ENCODE data around the gene PPP1R3D. TPM values are rescaled to one million over a fixed set of nuclear protein-coding genes. Genes with fewer than 3 reads are reported as not detected.
"Not testable (repeated sequence)": the region's sequence is repeated elsewhere in the genome, so short reads cannot be mapped to it uniquely, and the experiment has no call there.

PPP1R3D gene, protein sequence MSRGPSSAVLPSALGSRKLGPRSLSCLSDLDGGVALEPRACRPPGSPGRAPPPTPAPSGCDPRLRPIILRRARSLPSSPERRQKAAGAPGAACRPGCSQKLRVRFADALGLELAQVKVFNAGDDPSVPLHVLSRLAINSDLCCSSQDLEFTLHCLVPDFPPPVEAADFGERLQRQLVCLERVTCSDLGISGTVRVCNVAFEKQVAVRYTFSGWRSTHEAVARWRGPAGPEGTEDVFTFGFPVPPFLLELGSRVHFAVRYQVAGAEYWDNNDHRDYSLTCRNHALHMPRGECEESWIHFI
- 1.2 and 2.8 TPM in 2 replicates for total RNA-seq (2014; rRNA removed; shearing (Covaris generic))

DNA sequence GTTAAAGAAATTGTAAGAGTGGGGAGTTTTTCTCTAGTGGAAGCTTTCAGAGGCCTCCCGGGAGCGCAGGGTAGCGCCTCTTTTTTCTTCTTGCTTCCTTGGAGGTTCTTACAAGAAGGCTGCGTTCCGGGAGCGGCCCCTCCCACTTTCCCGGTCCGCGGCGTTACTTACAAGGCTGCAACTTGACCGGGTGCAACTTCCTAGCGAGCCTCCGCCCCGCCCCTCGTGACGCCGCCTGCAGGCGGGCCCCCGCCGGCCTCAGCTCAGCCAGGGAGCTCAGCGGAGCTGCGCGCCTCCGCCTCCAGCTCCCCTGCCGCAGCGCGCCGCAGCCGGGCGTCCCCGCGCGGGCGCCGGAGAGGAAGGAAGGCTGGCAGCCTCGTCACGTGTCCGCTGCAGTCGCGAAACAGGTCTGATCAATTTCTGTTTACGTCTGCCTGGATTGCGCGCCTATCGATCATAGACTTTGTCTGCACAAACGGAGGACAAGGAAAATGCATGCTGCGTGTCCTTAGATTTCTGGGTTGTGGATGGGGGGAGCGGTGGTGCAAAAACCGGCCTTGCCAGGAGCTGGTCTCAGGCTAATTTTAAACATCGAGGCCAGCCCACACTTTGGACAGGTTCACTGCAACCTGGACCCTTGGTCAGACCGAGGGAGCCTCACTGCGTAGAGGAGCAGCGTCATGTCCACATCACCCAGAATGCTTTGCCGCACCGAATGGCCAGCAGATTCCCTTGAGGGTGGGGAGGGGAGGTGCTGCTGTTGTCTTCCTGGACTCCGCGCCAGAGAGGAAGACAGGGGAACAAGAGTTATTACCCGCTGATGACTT is at the start of gene PPP1R3D, which contains the start of gene FAM217B:
PPP1R3D (minus strand) TSS at position 177 of the 827 bp plus-strand sequence. CDS start 374 bp downstream, outside the sequence.
FAM217B (plus strand) TSS at position 261 of the 827 bp plus-strand sequence. CDS start 3,555 bp downstream, outside the sequence.
- peak; percentile 89 for DNase-seq (ENCODE audit: low spot score)

GRCh38 chr20:59988141-59988540 is 48.0 kb upstream of the PPP1R3D start:
- no peak for DNase-seq (ENCODE audit: low spot score)

DNA sequence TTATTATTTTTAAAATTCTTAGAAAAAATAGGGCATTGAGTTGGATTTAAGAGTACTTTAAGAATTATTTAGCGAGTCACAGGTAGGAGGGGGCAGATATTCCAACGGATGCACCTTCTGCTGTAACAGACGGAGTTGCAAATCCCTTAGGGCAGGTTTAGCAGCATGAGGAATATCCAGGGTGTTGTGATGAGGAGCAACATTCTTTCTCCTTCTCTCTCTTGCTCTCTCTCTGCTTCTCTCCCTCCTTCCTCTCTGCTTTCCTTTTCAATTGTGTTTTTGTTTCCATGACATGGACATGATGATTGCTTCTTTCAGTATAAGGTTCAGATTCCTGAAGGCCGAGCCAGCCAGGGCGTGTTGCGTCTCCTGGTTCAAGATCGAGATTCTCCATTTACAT is 47.0 kb upstream of the PPP1R3D start:
- no peak for DNase-seq (ENCODE audit: low spot score)

- no peak for DNase-seq (ENCODE audit: low spot score)
Observed at GRCh38 chr20:59985864-59986263, 45.8 kb upstream of the PPP1R3D start.

- DNase-seq (ENCODE audit: low spot score), result no peak
Observed at GRCh38 chr20:59985164-59985563, 45.1 kb upstream of the PPP1R3D start.

DNA sequence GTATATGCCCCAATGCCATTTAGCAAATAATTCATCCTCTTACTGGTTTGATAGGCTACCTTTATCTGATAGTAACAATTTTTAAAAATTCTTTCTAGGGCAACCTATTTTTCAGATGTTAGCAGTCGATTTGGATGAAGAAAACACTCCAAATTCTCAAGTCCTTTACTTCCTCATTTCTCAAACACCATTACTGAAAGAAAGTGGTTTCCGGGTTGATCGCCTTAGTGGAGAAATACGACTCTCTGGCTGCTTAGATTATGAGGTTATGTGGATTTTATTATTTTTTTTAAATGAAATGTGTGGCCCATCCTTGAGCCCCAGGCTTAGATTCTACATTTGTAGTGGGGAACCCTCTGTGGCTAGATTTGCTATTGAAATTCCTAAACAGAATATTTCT is 44.4 kb upstream of the PPP1R3D start:
- no peak for DNase-seq (ENCODE audit: low spot score)

DNA sequence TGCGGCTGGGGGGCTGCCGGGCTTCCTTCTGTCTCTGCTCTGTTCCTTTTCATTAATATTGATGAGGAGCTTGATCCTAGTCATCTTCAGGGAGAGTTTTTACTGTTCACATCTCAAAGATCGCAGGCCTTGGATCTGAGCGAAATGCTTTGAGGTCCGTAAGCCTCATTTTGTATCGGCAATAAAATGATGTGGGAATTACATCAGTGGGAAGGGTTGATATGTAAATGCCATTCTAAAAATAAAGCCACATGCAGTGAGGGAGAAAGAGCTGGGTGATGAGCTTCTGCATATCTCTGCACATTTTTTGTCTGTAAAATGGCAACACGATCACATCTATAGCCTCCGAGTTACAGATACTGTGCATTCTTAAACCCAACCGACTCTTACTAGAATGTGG is 43.0 kb upstream of the PPP1R3D start:
- DNase-seq (ENCODE audit: low spot score), result no peak

- DNase-seq (ENCODE audit: low spot score), result no peak
Observed at GRCh38 chr20:59977086-59977485, 37.0 kb upstream of the PPP1R3D start.

DNA sequence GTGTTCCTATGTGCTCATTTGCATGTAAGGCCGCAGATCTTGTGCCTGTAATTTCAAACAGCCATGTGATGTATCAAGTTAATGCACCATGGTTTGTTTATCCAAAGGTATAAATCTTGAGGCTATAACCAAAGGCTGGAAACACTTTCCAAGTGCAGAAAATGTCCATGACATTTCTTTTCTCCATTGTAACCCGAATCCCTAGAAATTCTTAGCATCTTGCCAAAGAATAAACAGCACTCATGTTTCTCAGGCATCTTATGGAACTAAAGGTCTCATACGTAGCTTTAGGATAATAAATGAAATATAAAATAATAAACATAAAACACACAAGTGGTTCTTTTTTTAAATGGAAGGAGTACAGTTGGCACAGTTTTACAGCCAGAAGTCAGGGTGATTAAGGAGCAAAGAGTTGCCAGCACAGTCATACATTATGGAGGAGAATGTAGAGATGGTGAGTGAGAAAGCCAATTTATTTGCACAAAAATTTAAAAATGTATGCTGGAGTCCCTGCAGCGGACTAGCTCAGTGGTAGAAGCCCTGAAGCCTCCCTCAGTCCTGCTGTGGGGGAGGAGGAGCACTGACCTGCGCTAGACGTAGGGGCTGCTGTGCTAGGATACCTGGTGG is 36.2 kb upstream of the PPP1R3D start:
- DNase-seq (ENCODE audit: low spot score), result no peak

DNA sequence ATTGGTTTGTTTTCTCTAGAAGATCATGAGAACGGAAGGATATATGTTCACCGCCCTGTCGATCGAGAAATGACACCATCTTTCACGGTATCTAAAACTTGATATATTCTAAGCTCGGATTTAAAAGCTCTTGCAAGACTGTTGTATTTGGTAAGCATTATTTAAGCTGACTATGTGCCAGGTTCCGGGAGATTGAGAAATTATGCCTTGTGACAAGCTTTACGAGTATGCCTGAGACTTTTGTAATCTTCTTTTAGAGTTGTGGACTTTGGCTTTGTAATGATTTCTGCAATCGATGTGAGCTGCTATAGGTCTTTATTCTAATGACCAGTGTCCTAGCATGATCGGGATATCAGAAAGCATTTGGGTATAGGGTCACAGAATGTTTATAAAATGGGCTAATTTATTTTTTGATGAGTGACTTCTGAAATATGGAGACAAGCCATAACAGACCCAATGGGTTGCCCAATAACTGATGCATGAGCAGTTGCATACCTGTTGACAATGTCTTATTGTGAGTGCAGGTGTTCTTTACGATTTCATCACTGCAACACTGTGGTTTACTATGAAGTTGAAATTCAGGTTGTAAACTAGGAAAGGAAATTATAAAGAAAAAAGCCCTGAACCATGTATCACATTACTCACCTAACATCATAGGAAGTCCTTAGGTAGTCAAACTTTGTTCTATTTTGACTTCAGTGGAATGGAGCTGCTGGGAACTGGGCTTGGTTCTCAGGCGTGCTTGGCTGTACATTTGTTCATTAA is 32.1 kb upstream of the PPP1R3D start:
- DNase-seq (ENCODE audit: low spot score), result no peak

DNA sequence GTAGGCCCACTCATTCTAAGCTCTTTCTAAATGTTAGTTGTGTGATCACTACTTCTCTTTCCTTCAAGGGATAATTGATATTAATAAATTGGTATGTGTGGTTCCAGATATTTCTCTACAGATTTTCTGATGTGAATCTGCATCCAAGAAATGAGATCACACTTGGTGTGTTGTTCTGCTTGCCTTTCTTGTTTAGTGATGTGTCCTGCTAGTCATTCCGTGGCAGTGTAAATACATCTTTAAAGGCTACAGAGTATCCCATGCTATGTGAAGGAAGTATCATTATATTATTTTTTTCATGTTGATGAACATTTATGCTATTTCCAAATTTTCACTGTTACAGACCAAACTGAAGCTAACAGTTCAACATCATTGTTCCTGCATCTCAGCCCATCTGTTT is 31.3 kb upstream of the PPP1R3D start:
- no peak for DNase-seq (ENCODE audit: low spot score)

GRCh38 chr20:59966428-59966827 is 26.3 kb upstream of the PPP1R3D start:
- no peak for DNase-seq (ENCODE audit: low spot score)

DNA sequence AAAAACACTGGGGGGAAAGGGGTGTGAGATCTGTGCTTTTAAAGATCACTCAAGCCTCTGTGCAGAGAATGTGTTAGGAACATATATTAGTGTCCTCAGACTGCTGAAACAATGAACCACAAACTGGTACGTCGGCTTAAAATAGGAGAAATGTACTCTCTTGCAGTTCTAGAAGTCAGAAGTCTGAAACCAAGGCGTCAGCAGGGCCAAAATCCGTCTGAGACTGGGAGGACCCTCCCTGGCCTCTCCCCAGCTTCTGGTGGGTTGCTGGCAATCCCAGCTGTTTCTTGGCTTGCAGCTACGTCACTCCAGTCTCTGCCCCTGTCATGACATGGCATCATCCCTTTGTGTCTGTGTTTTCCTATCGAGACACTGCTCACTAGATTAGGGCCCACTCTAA is 22.1 kb upstream of the PPP1R3D start:
- no peak for DNase-seq (ENCODE audit: low spot score)

- no peak for DNase-seq (ENCODE audit: low spot score)
Observed at GRCh38 chr20:59961423-59961822, 21.3 kb upstream of the PPP1R3D start.

DNA sequence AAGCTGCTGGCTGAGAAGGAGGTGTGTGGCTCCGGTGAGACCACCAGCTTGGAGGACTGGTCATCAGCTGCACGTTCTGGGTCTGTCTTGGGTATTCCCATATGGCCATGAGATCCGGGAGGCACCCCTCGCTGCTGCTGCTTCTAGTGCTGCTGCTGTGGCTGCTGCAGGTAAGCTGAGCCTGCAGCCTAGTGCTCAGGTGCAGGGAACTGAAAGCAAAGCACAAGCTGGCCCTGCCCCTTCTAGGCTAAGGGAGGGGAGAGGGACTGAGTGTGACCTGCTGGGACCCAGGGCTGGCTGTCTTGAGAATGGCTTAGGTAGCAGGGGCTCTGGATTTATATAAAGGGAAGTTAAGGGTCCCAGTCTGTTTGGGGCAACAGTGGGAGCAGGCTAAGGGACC is 18.5 kb upstream of the PPP1R3D start:
- no peak for DNase-seq (ENCODE audit: low spot score)

DNA sequence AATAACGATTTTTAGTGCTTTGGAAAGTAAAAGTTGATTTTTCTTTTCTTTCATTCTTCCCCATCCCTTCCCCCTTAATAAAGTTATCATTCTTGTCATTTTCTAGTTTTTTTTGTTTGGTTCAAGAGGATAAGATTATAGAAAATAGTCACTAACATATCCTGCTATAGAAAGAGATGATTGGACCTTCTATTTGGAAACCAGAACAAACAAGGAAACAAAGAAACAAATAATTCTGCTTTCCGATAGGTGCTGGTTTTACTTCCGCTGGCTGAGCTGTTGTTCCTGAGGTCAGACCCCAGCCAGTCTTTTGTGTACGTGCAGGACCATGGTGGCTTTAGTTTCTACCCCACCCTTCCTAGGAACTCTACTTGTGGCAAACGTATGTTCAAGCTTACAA is 18.0 kb upstream of the PPP1R3D start, which contains the start of gene CDH26:
CDH26 (plus strand) TSS at position 301 of the 400 bp plus-strand sequence. CDS start 304 bp downstream, outside the sequence.
- DNase-seq (ENCODE audit: low spot score), result no peak

DNA sequence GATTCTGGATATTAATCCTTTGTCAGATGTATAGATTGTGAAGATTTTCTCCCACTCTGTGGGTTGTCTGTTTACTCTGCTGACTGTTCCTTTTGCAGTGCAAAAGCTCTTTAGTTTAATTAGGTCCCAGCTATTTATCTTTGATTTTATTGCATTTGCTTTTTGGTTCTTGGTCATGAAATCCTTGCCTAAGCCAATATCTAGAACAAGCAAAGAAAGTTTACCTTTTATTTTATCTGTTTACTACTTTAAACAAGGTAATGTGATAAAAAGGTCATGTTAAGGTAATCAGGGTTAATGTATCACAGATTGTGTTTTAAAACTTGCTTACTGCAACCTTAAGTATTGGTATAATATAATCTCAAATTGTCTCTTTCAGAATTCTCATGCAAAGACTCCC is 17.5 kb upstream of the PPP1R3D start:
- DNase-seq (ENCODE audit: low spot score), result not testable (repeated sequence)

DNA sequence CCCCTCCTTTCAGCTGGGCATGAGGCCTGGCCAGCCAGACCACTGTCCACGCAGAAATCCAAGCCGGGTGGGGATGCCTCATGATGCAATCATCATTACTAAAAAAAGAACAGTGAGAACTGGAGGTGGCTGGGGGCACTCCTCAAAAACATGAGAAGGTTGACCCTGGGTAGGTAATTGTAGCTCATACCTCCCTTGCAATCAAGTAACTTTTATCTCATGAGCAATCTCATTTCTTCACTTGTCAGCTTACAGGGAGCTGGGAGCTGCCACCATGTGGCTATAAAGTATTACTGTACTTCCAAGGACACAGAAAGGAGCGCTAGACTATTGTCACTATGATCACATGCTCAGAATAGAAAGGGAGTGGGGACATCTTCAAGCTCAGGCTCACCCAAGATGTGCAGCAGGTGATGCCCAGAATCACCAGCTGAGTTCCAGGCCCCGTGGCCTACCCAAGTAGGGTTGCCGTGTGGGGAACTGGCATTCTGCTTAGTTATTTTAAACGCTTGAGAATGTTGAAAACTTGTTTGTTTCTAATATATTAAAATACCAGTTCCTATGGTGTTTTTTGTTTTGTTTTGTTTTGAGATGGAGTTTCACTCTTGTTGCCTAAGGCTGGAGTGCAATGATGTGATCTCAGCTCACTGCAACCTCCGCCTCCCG is 15.2 kb upstream of the PPP1R3D start:
- DNase-seq (ENCODE audit: low spot score), result peak; percentile 28

DNA sequence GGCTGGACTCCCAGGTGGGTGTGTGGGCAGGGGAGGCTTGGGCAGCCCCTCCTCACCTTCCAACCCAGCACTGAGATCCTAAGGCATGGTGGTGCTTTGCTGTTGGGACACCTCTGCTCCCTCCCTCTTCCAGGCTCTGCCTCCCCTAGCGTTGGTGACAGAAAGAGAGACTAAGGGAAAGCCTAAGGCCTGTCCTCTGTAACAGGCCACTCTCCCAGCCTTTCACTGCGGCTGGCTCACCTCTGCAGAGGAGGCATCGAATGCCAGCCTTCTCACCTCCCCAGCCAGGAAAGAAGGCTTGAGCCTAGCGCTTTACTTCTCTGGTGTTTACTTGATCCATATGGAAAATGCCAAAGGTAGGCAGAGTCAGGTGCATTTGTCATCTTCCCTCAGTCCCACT is 14.6 kb upstream of the PPP1R3D start:
- no peak for DNase-seq (ENCODE audit: low spot score)

GRCh38 chr20:59949911-59950310 is 9.8 kb upstream of the PPP1R3D start:
- DNase-seq (ENCODE audit: low spot score), result no peak
